ENCODE results near the gene CHMP4A. TPM values are rescaled to one million over a fixed set of nuclear protein-coding genes. Genes with fewer than 3 reads are reported as not detected.
A peak's percentile ranks its signal among the peaks of the same experiment; 100 is the strongest.

The CHMP4A gene
- total and polyA plus RNA-seq, 2 experiments from 2014 or later = 31.0 to 51.1 TPM

GRCh38 chr14:24215495-24216344 lies 2.4 kb upstream of the CHMP4A start, which contains the start of gene MDP1:
Gene MDP1 (minus strand): TSS chr14:24216066. CDS start chr14:24215955, 111 bp downstream.
- peak within 1 kb of the TSS; percentile 84 for H3K4me3 ChIP-seq
- no peaks in the 10 kb centered on the region for H3K9me3 ChIP-seq (ENCODE audit: low read depth)
- peak; percentile 88 to 89 for DNase-seq (ENCODE audit: low read depth in 1 of 2, low spot score in 1 of 2)
- peaks cover under 1% of the 10 kb centered on the region for H3K36me3 ChIP-seq
- no peaks in the 10 kb centered on the region for H3K27me3 ChIP-seq
- no peaks in the 10 kb centered on the region for H3K4me1 ChIP-seq (ENCODE audit: low read depth)
- H3K27ac ChIP-seq = peak within 1 kb of the TSS; percentile 75
- peak; percentile 57 for TF ChIP-seq CTCF (IDR thresholded peaks at IDR 0.05; ENCODE audit: low read depth, low read length)

- H3K27me3 ChIP-seq = no peaks in the 10 kb centered on the region
- TF ChIP-seq CTCF (IDR thresholded peaks at IDR 0.05; ENCODE audit: low read depth, low read length) = no peak
- H3K36me3 ChIP-seq = peaks cover 8% of the 10 kb centered on the region
- H3K4me3 ChIP-seq = no peak overlapping the region
- H3K9me3 ChIP-seq (ENCODE audit: low read depth) = no peaks in the 10 kb centered on the region
- H3K4me1 ChIP-seq (ENCODE audit: low read depth) = no peaks in the 10 kb centered on the region
- H3K27ac ChIP-seq = peak overlapping the region; percentile 76
- DNase-seq (ENCODE audit: low read depth in 1 of 2, low spot score in 1 of 2) = no peak
Measured at GRCh38 chr14:24213866-24214662, 776 bp upstream of the CHMP4A start.

- no peaks in the 10 kb centered on the region for H3K27me3 ChIP-seq
- no peak overlapping the region for H3K27ac ChIP-seq
- no peak for DNase-seq (ENCODE audit: low read depth in 1 of 2, low spot score in 1 of 2)
- no peaks in the 10 kb centered on the region for H3K9me3 ChIP-seq (ENCODE audit: low read depth)
- TF ChIP-seq CTCF (IDR thresholded peaks at IDR 0.05; ENCODE audit: low read depth, low read length) = no peak
- no peak overlapping the region for H3K4me3 ChIP-seq
- no peaks in the 10 kb centered on the region for H3K4me1 ChIP-seq (ENCODE audit: low read depth)
- peaks cover 11% of the 10 kb centered on the region for H3K36me3 ChIP-seq
Measured at GRCh38 chr14:24211311-24211710, 2.0 kb downstream of the CHMP4A start.

GRCh38 chr14:24207625-24208024 lies 5.7 kb downstream of the CHMP4A start:
- no peak for TF ChIP-seq CTCF (IDR thresholded peaks at IDR 0.05; ENCODE audit: low read depth, low read length)
- no peaks in the 10 kb centered on the region for H3K4me1 ChIP-seq (ENCODE audit: low read depth)
- H3K4me3 ChIP-seq = no peak overlapping the region
- H3K9me3 ChIP-seq (ENCODE audit: low read depth) = no peaks in the 10 kb centered on the region
- H3K36me3 ChIP-seq = peaks cover 11% of the 10 kb centered on the region
- no peak overlapping the region for H3K27ac ChIP-seq
- H3K27me3 ChIP-seq = no peaks in the 10 kb centered on the region
- no peak for DNase-seq (ENCODE audit: low read depth in 1 of 2, low spot score in 1 of 2)

- H3K27me3 ChIP-seq = no peaks in the 10 kb centered on the region
- no peaks in the 10 kb centered on the region for H3K9me3 ChIP-seq (ENCODE audit: low read depth)
- DNase-seq (ENCODE audit: low read depth in 1 of 2, low spot score in 1 of 2) = no peak
- no peak overlapping the region for H3K27ac ChIP-seq
- H3K36me3 ChIP-seq = peaks cover 11% of the 10 kb centered on the region
- H3K4me1 ChIP-seq (ENCODE audit: low read depth) = no peaks in the 10 kb centered on the region
- H3K4me3 ChIP-seq = no peak overlapping the region
- no peak for TF ChIP-seq CTCF (IDR thresholded peaks at IDR 0.05; ENCODE audit: low read depth, low read length)
Measured at GRCh38 chr14:24207104-24207551, 6.2 kb downstream of the CHMP4A start.
